Parathyroid adenoma (tissue), 2 donors: ENCODE results near the gene ADGRF5.

Experiments
- H2AFZ ChIP-seq: fragments of 300-600 bp; sonication (generic); one replicate; pipeline ENCODE4 v1.7.0; 2017; ENCODE audit warnings: antibody characterized with exemption, mild to moderate bottlenecking
- H3K27ac ChIP-seq: fragments of 300-600 bp; sonication (generic); one replicate; pipeline ENCODE4 v1.7.0; 2017
- H3K27me3 ChIP-seq: fragments of 300-600 bp; sonication (generic); one replicate; pipeline ENCODE4 v1.7.0; 2017; ENCODE audit warnings: low read length; ENCODE audit not compliant: control insufficient read depth, insufficient read depth
- H3K36me3 ChIP-seq: fragments of 300-600 bp; sonication (generic); one replicate; pipeline ENCODE4 v1.7.0; 2017; ENCODE audit warnings: low read length; ENCODE audit not compliant: control insufficient read depth, insufficient read depth
- H3K4me1 ChIP-seq: fragments of 300-600 bp; sonication (generic); one replicate; pipeline ENCODE4 v1.7.0; 2017; ENCODE audit warnings: control low read depth
- H3K4me2 ChIP-seq: fragments of 300-600 bp; sonication (generic); one replicate; pipeline ENCODE4 v1.7.0; 2017; ENCODE audit warnings: low read length
- H3K4me3 ChIP-seq: fragments of 300-600 bp; sonication (generic); one replicate; pipeline ENCODE4 v1.7.0; 2017; ENCODE audit warnings: low read depth, low read length
- H3K79me2 ChIP-seq: fragments of 300-600 bp; sonication (generic); one replicate; pipeline ENCODE4 v1.7.0; 2017; ENCODE audit warnings: control low read depth
- H3K9ac ChIP-seq: fragments of 300-600 bp; sonication (generic); one replicate; pipeline ENCODE4 v1.7.0; 2017; ENCODE audit warnings: mild to moderate bottlenecking
- H3K9me3 ChIP-seq: fragments of 300-600 bp; sonication (generic); one replicate; pipeline ENCODE4 v1.7.0; 2017; ENCODE audit warnings: low read length; ENCODE audit not compliant: control insufficient read depth
- TF ChIP-seq, protein P1 (sequence below): fragments of 300-600 bp; sonication (generic); IDR thresholded peaks from one replicate; pipeline ENCODE4 v1.7.0; 2017; ENCODE audit warnings: antibody characterized with exemption, mild to moderate bottlenecking
- donor health status: primary hyperparathyroidism.

The ADGRF5 gene

DNA sequence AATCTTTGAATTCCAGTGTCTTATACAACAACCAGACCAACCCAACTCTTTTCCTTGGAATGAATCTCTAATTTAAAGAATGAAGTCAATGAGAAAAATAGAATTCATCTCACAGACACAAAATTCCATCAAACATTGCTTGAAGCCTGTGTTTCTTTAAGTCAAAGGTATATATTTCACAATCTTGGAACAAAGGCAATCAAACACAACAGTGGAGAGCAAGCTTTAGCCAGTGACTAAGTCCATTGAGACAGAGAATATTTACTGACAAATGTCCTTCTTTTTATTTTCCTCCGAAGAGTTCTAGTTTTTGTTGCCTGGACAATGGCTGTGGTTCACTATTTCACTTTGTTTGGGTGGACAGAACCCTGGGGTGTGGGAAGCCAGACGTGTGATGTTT, 92.8 kb downstream of the ADGRF5 start:
- H3K79me2 ChIP-seq: no peaks in the 10 kb centered on the region
- H3K9me3 ChIP-seq: no peaks in the 10 kb centered on the region
- H3K4me3 ChIP-seq: no peak overlapping the region
- H2AFZ ChIP-seq: no peak overlapping the region
- H3K4me1 ChIP-seq: no peaks in the 10 kb centered on the region
- H3K27me3 ChIP-seq: no peaks in the 10 kb centered on the region
- H3K27ac ChIP-seq: no peak overlapping the region
- TF ChIP-seq, protein P1, sequence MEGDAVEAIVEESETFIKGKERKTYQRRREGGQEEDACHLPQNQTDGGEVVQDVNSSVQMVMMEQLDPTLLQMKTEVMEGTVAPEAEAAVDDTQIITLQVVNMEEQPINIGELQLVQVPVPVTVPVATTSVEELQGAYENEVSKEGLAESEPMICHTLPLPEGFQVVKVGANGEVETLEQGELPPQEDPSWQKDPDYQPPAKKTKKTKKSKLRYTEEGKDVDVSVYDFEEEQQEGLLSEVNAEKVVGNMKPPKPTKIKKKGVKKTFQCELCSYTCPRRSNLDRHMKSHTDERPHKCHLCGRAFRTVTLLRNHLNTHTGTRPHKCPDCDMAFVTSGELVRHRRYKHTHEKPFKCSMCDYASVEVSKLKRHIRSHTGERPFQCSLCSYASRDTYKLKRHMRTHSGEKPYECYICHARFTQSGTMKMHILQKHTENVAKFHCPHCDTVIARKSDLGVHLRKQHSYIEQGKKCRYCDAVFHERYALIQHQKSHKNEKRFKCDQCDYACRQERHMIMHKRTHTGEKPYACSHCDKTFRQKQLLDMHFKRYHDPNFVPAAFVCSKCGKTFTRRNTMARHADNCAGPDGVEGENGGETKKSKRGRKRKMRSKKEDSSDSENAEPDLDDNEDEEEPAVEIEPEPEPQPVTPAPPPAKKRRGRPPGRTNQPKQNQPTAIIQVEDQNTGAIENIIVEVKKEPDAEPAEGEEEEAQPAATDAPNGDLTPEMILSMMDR: no peak
- no peak overlapping the region for H3K4me2 ChIP-seq
- H3K36me3 ChIP-seq: no peaks in the 10 kb centered on the region
- no peak overlapping the region for H3K9ac ChIP-seq

DNA sequence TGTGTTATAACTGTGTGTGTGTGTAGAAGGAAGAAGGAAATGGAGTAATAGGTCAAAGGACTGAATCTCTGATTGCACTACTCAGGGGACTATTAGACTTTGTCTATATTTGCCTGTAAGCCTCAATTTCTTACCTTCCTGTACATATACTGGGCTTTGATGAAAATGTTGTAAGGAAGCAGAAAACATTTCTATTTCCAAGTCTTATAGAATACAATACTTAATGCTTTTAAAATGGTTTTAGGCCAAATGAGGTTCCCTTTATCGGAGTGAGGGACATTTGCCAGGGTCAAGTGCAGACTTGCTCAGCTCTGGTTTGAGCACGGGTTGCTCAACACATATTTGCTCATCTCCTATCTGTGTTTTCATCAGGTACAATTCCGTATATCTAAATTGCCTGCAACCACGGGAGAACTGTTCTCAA, 100.3 kb downstream of the ADGRF5 start:
- Histone ChIP-seq H2AFZ (peak overlapping the region; percentile 0), H3K27ac (no peak overlapping the region), H3K9me3 (no peaks in the 10 kb centered on the region), H3K36me3 (no peaks in the 10 kb centered on the region), H3K9ac (no peak overlapping the region), H3K27me3 (no peaks in the 10 kb centered on the region), H3K4me3 (no peak overlapping the region), H3K4me2 (no peak overlapping the region), H3K4me1 (peaks cover 4% of the 10 kb centered on the region), H3K79me2 (no peaks in the 10 kb centered on the region)
- TF ChIP-seq, protein P1: no peak

DNA sequence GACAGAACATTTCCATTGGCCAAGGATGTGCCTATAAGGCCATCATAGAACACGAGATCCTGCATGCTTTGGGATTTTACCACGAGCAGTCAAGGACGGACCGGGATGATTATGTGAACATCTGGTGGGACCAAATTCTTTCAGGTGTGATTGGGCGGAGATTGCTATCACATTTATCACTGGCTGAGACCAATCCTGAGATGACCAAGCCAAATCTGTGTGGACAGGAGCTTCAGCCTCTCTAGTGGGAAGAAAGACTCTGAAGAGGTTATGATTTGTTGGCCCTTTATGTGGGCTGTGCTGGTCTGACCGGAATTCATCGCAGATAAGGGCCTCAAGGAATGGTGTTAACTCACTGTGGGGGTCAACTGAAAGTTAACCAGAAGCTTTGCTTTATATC, 102.2 kb downstream of the ADGRF5 start:
- H3K9ac ChIP-seq: no peak overlapping the region
- no peaks in the 10 kb centered on the region for H3K79me2 ChIP-seq
- TF ChIP-seq, protein P1: no peak
- H3K4me1 ChIP-seq: peaks cover 4% of the 10 kb centered on the region
- no peaks in the 10 kb centered on the region for H3K36me3 ChIP-seq
- no peaks in the 10 kb centered on the region for H3K9me3 ChIP-seq
- no peaks in the 10 kb centered on the region for H3K27me3 ChIP-seq
- no peak overlapping the region for H3K4me3 ChIP-seq
- H2AFZ ChIP-seq: no peak overlapping the region
- H3K4me2 ChIP-seq: no peak overlapping the region
- H3K27ac ChIP-seq: no peak overlapping the region

DNA sequence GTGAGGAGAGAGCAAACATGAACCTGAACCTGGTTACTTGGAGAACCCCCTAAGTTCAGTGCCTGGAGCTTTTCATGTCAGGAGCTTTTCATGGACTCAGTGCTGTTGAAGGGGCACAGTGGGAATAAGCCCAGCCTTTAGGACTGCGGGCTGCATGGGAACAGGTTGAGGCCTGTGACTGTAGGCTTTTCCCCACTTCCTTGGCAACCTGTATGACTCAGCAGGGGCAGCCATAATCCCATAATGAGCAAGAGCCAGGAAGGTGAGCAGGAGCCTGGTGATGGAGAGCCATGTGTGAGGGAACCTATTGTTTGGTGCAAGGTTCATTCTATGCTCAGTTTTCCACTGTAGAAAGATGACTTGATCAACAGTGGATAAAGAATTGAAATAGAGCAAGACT, 105.1 kb downstream of the ADGRF5 start:
- no peaks in the 10 kb centered on the region for H3K27me3 ChIP-seq
- no peak overlapping the region for H3K27ac ChIP-seq
- H3K36me3 ChIP-seq: no peaks in the 10 kb centered on the region
- no peak overlapping the region for H3K9ac ChIP-seq
- no peak overlapping the region for H2AFZ ChIP-seq
- no peak overlapping the region for H3K4me2 ChIP-seq
- H3K4me3 ChIP-seq: no peak overlapping the region
- peaks cover under 1% of the 10 kb centered on the region for H3K4me1 ChIP-seq
- TF ChIP-seq, protein P1: no peak
- no peaks in the 10 kb centered on the region for H3K9me3 ChIP-seq
- H3K79me2 ChIP-seq: no peaks in the 10 kb centered on the region

DNA sequence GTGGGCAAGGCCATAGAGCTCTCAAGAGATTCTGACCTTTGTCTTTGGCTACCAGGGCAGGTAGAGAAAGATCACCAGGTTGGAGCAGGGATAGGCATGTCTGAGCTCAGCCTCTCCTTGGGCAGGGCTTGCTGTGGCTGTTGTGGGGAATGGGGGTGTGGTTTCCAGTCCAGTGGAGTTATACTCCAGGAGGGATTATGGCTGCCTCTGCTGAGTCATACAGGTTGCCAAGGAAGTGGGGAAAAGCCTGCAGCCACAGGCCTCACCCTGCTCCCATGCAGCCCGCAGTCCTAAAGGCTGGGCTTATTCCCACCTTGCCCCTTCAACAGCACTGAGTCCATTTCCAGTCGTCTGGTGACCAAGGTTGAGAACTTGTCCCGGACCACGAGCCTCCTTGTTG, 106.6 kb downstream of the ADGRF5 start:
- Histone ChIP-seq H3K4me3 (no peak overlapping the region), H2AFZ (no peak overlapping the region), H3K9me3 (no peaks in the 10 kb centered on the region), H3K4me2 (no peak overlapping the region), H3K27me3 (no peaks in the 10 kb centered on the region), H3K79me2 (no peaks in the 10 kb centered on the region), H3K9ac (no peak overlapping the region), H3K27ac (no peak overlapping the region), H3K36me3 (no peaks in the 10 kb centered on the region), H3K4me1 (no peaks in the 10 kb centered on the region)
- TF ChIP-seq, protein P1: no peak
